Caco-2 (cell line): ENCODE data around the gene GINS1. TPM values are rescaled to one million over a fixed set of nuclear protein-coding genes. Genes with fewer than 3 reads are reported as not detected.

ENCODE experiments used
- BruUV-seq: library from RNA; stranded (reverse); fragments of 400-500 nt; replicated peaks from 2 replicates; lab custom pipeline; 2021; lab: Mats Ljungman, UMichigan
- CTCF ChIA-PET: fragments of 300-600 bp; sonication (Branson Sonifier 250); formaldehyde crosslinking; loops from one replicate; lab custom pipeline; 2022; ENCODE audit warnings: antibody characterized with exemption; lab: Charles Lee
- POLR2A ChIA-PET: fragments of 300-600 bp; sonication (Branson Sonifier 250); formaldehyde crosslinking; loops from one replicate; lab custom pipeline; 2022; ENCODE audit warnings: antibody characterized with exemption; lab: Charles Lee
- DNase-seq, 2 experiments: peaks; one replicate each; pipeline versions ENCODE4 v3.0.0 to v3.0.0-alpha.2; 2020 to 2022
- H3K27me3 ChIP-seq: replicated peaks from 2 replicates; pipeline ENCODE4 v1.6.0; 2011; ENCODE audit warnings: low read length; ENCODE audit not compliant: control insufficient read depth, insufficient read depth
- H3K36me3 ChIP-seq: 2 replicates; pipeline ENCODE4 v1.5.1; 2011; ENCODE audit warnings: low read length; ENCODE audit not compliant: control insufficient read depth, insufficient read depth
- H3K4me1 ChIP-seq: fragments of 250-450 bp; sonication (Bioruptor Pico); 2 replicates; pipeline ENCODE4 v1.5.1; 2020; ENCODE audit warnings: mild to moderate bottlenecking
- H3K4me3 ChIP-seq: 2 replicates; pipeline ENCODE4 v1.5.1; 2011; ENCODE audit warnings: low read depth, mild to moderate bottlenecking, control low read depth, low read length
- H3K9me3 ChIP-seq: fragments of 250-450 bp; sonication (Bioruptor Pico); 2 replicates; pipeline ENCODE4 v1.5.1; 2020; ENCODE audit warnings: mild to moderate bottlenecking, moderate library complexity
- H3K27ac Mint-ChIP-seq: one replicate; pipeline ENCODE4 v1.8.0; 2022; ENCODE audit warnings: mixed read lengths; ENCODE audit not compliant: unreplicated experiment
- H3K27me3 Mint-ChIP-seq: one replicate; pipeline ENCODE4 v1.8.0; 2022; ENCODE audit warnings: mixed read lengths; ENCODE audit not compliant: insufficient read depth, unreplicated experiment
- H3K36me3 Mint-ChIP-seq: one replicate; pipeline ENCODE4 v1.8.0; 2022; ENCODE audit warnings: mild to moderate bottlenecking, mixed read lengths; ENCODE audit not compliant: insufficient read depth, unreplicated experiment
- H3K4me1 Mint-ChIP-seq: one replicate; pipeline ENCODE4 v1.8.0; 2022; ENCODE audit warnings: low read depth, mixed read lengths; ENCODE audit not compliant: unreplicated experiment
- H3K4me3 Mint-ChIP-seq: one replicate; pipeline ENCODE4 v1.8.0; 2022; ENCODE audit warnings: mild to moderate bottlenecking, moderate library complexity, mixed read lengths; ENCODE audit not compliant: unreplicated experiment
- H3K9me3 Mint-ChIP-seq: one replicate; pipeline ENCODE4 v1.8.0; 2022; ENCODE audit warnings: mixed read lengths; ENCODE audit not compliant: unreplicated experiment
- CTCF ChIP-seq, 2 experiments: fragments of 200-600 bp in 1 of 2; IDR thresholded peaks; 1 replicate in 1 of 2; 2 replicates in 1 of 2; pipeline versions ENCODE4 v1.5.1 to v1.8.0; 2011 to 2022; ENCODE audit warnings: antibody characterized with exemption in 1 of 2, control low read depth in 1 of 2, inconsistent platforms in 1 of 2, low read depth in 1 of 2, low read length in 1 of 2, mild to moderate bottlenecking in 1 of 2, moderate library complexity in 1 of 2; ENCODE audit not compliant: insufficient read depth in 1 of 2, severe bottlenecking in 1 of 2, unreplicated experiment in 1 of 2
- intact Hi-C: fragments of 100-400 bp; cut with micrococcal nuclease; formaldehyde crosslinking; loops from one replicate; pipeline ENCODE4 v1.10.0; 2022; ENCODE audit not compliant: unreplicated experiment
- total RNA-seq: library from RNA; stranded (reverse); gene quantifications from 2 replicates; pipeline ENCODE4 v1.2.3, GENCODE V29; 2022

GINS1 gene
- total RNA-seq, 1 experiment from 2014 or later, result 50.9 TPM

DNA sequence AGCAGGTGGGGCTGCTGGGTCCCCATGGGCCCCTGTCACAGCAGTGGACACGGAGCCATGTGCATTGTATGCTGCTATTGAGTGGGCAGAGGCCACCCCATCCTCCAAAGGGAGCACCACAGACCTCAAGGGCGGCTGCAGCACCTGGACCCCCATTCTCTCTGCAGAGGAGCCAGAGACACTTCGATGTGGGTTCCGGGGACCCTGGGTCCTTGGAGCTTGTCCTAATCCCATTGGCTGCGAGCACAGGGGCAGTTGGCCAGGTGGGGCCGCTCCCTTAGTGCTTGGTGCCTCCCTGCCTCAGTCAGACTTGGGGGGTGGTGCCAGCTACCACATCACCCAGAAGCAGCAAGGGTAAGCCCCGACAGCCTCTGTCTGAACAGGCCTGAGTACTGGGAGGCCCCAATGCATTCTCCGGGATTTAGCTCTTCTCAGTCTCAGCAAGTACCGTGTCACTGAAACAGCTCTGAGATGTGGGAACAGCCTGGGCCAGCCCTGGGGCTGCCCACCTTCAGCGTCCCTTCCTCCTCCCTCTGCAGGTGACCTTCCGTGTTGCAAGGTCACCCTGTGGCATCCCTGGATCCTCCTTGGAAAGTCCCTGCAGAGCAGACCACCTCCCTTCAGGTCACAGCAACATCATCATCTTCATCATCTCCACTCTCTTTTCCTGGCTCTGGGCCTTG is 73.9 kb downstream of the GINS1 start:
- no TSS peak for BruUV-seq
- ChIA-PET CTCF (interaction anchor here (1.3 kb wide), 1 partner anchor 11 kb away, joined by 3 read pairs; no protein-coding TSS in a partner anchor), POLR2A (no interaction called here)
- intact Hi-C loops, result no loop called here
- no peak for TF ChIP-seq CTCF (IDR thresholded peaks at IDR 0.05; ENCODE audit: insufficient read depth in 1 of 2, low read depth in 1 of 2, low read length in 1 of 2, severe bottlenecking in 1 of 2, unreplicated experiment in 1 of 2)
- Mint-ChIP-seq H3K27ac (no peak overlapping the region), H3K4me3 (no peak overlapping the region), H3K27me3 (no peaks in the 10 kb centered on the region), H3K9me3 (no peaks in the 10 kb centered on the region), H3K36me3 (no peaks in the 10 kb centered on the region), H3K4me1 (no peaks in the 10 kb centered on the region)
- Histone ChIP-seq H3K4me3 (no peak overlapping the region), H3K27me3 (no peaks in the 10 kb centered on the region), H3K9me3 (no peaks in the 10 kb centered on the region), H3K4me1 (no peaks in the 10 kb centered on the region), H3K36me3 (no peaks in the 10 kb centered on the region)
- DNase-seq, result peak in 1 of 2 experiments; percentile 18

- Histone ChIP-seq H3K4me3 (no peak overlapping the region), H3K9me3 (no peaks in the 10 kb centered on the region), H3K27me3 (no peaks in the 10 kb centered on the region), H3K4me1 (no peaks in the 10 kb centered on the region), H3K36me3 (no peaks in the 10 kb centered on the region)
- TF ChIP-seq CTCF (IDR thresholded peaks at IDR 0.05; ENCODE audit: insufficient read depth in 1 of 2, low read depth in 1 of 2, low read length in 1 of 2, severe bottlenecking in 1 of 2, unreplicated experiment in 1 of 2), result no peak
- Mint-ChIP-seq H3K36me3 (no peaks in the 10 kb centered on the region), H3K4me1 (no peaks in the 10 kb centered on the region), H3K27me3 (no peaks in the 10 kb centered on the region), H3K27ac (no peak overlapping the region), H3K9me3 (no peaks in the 10 kb centered on the region), H3K4me3 (no peak overlapping the region)
- DNase-seq, result no peak
- no TSS peak for BruUV-seq
- POLR2A ChIA-PET, result no interaction called here
- CTCF ChIA-PET, result interaction anchor here (1.3 kb wide), 1 partner anchor 11 kb away, joined by 3 read pairs; no protein-coding TSS in a partner anchor
- intact Hi-C loops, result no loop called here
These were observed 74.4 kb downstream of the GINS1 start for GRCh38 chr20:25481918-25482253.

DNA sequence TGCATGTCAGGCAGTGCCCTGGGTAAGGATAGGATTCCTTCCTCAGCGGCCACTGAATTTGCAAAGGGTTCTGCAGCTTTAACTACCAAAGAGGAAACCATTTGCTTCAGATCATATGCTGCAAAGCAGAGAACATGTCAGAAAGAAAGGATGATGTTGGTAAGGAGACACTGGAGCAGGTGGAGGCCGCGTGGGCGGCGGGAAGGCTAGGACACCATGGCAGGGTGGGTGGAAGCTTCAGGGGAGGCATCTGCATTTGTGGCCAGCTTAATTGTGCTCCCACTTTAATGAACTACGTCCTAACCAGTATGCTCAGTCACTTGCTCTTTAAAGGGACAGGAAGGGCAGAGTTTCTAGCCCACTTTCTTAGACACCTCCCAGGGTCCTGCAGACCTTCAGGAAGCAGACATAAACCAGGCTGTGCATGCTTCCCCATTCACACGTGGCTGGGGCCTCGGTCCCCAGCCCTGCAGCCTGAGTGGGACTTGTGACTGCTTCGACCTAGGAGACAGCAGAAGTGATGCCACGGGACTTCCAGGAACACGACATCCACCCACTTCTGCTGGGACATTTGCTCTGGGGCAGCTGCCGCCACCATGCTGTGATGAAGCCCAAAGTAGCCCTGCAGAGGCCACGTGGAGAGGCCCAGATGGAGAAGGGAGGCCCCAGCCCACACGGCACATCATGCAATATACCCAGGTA is 76.1 kb downstream of the GINS1 start:
- Mint-ChIP-seq H3K27ac (no peak overlapping the region), H3K36me3 (no peaks in the 10 kb centered on the region), H3K27me3 (no peaks in the 10 kb centered on the region), H3K4me1 (no peaks in the 10 kb centered on the region), H3K4me3 (no peak overlapping the region), H3K9me3 (no peaks in the 10 kb centered on the region)
- H3K4me1 ChIP-seq, result no peaks in the 10 kb centered on the region
- H3K27me3 ChIP-seq, result no peaks in the 10 kb centered on the region
- ChIA-PET CTCF (no interaction called here), POLR2A (no interaction called here)
- TF ChIP-seq CTCF (IDR thresholded peaks at IDR 0.05; ENCODE audit: insufficient read depth in 1 of 2, low read depth in 1 of 2, low read length in 1 of 2, severe bottlenecking in 1 of 2, unreplicated experiment in 1 of 2), result no peak
- BruUV-seq, result no TSS peak
- H3K36me3 ChIP-seq, result no peaks in the 10 kb centered on the region
- H3K9me3 ChIP-seq, result no peaks in the 10 kb centered on the region
- intact Hi-C loops, result no loop called here
- H3K4me3 ChIP-seq, result no peak overlapping the region
- no peak for DNase-seq
